Measurements from ENCODE around the gene COL4A5. TPM values are rescaled to one million over a fixed set of nuclear protein-coding genes. Genes with fewer than 3 reads are reported as not detected.

COL4A5 gene
- total RNA-seq, 4 donors from 2014 or later = 32.8 to 60.9 (median 47.3) TPM

DNA sequence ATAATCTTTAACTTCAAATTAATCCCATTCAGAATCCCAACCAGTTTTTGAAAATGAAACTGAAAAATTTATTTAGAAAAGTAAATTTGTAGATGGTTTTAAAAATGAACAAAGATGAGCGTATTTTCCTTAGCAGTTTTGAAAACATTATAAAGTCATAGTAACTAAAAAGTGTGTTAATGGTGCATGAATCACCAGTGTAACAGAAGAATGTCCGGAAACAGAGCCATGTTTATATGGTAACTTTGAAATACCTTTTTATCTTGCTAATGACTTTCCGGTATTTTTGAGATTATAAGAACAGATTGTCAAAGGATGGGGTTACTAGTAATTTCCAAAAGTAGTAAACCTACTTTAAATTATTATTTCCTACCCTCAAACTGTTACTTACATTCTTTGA lies 150.9 kb downstream of the COL4A5 start:
- Histone ChIP-seq H3K4me3 (replicated peaks in 1 of 3) (no peak overlapping the region), H3K4me1 (no peaks in the 10 kb centered on the region), H3K27me3 (peaks cover 5% of the 10 kb centered on the region), H3K36me3 (no peaks in the 10 kb centered on the region), H3K9me3 (no peaks in the 10 kb centered on the region), H3K27ac (no peak overlapping the region)
- intact Hi-C loops (cut with DNase I) = no loop called here
- TF ChIP-seq, protein P1, sequence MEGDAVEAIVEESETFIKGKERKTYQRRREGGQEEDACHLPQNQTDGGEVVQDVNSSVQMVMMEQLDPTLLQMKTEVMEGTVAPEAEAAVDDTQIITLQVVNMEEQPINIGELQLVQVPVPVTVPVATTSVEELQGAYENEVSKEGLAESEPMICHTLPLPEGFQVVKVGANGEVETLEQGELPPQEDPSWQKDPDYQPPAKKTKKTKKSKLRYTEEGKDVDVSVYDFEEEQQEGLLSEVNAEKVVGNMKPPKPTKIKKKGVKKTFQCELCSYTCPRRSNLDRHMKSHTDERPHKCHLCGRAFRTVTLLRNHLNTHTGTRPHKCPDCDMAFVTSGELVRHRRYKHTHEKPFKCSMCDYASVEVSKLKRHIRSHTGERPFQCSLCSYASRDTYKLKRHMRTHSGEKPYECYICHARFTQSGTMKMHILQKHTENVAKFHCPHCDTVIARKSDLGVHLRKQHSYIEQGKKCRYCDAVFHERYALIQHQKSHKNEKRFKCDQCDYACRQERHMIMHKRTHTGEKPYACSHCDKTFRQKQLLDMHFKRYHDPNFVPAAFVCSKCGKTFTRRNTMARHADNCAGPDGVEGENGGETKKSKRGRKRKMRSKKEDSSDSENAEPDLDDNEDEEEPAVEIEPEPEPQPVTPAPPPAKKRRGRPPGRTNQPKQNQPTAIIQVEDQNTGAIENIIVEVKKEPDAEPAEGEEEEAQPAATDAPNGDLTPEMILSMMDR (IDR thresholded peaks at IDR 0.05) = no peak
- no peak for TF ChIP-seq POLR2A (IDR thresholded peaks at IDR 0.05)
- WGBS, 2 donors = 93 to 96% methylated on average over 3 of the region's 3 CpGs
- no peak for DNase-seq

- no peaks in the 10 kb centered on the region for H3K36me3 ChIP-seq
- no peak overlapping the region for H3K4me3 ChIP-seq (replicated peaks in 1 of 3)
- no peak overlapping the region for H3K27ac ChIP-seq
- intact Hi-C loops (cut with DNase I) = no loop called here
- WGBS, 2 donors = 84 to 87% methylated on average over 4 of the region's 4 CpGs
- H3K27me3 ChIP-seq = no peaks in the 10 kb centered on the region
- no peak for DNase-seq
- TF ChIP-seq POLR2A (IDR thresholded peaks at IDR 0.05) = no peak
- TF ChIP-seq, protein P1 (IDR thresholded peaks at IDR 0.05) = no peak
- H3K9me3 ChIP-seq = no peaks in the 10 kb centered on the region
- H3K4me1 ChIP-seq = no peaks in the 10 kb centered on the region
Observed at GRCh38 chrX:108601276-108601675, 161.6 kb downstream of the COL4A5 start.

GRCh38 chrX:108610141-108610540 lies 170.5 kb downstream of the COL4A5 start:
- TF ChIP-seq, protein P1 (IDR thresholded peaks at IDR 0.05) = no peak
- TF ChIP-seq POLR2A (IDR thresholded peaks at IDR 0.05) = no peak
- WGBS, 2 donors = 63% methylated on average over 2 of the region's 2 CpGs
- H3K36me3 ChIP-seq = no peaks in the 10 kb centered on the region
- intact Hi-C loops (cut with DNase I) = no loop called here
- H3K27ac ChIP-seq = no peak overlapping the region
- H3K4me3 ChIP-seq (replicated peaks in 1 of 3) = no peak overlapping the region
- H3K4me1 ChIP-seq = no peaks in the 10 kb centered on the region
- no peaks in the 10 kb centered on the region for H3K9me3 ChIP-seq
- H3K27me3 ChIP-seq = no peaks in the 10 kb centered on the region
- DNase-seq = no peak

- Histone ChIP-seq H3K27me3 (no peaks in the 10 kb centered on the region), H3K27ac (no peak overlapping the region), H3K9me3 (no peaks in the 10 kb centered on the region), H3K36me3 (no peaks in the 10 kb centered on the region), H3K4me1 (no peaks in the 10 kb centered on the region), H3K4me3 (replicated peaks in 1 of 3) (no peak overlapping the region)
- intact Hi-C loops (cut with DNase I) = no loop called here
- TF ChIP-seq, protein P1 (IDR thresholded peaks at IDR 0.05) = no peak
- DNase-seq = no peak
Observed at GRCh38 chrX:108614616-108615015, 175.0 kb downstream of the COL4A5 start.

- no peak for DNase-seq
- TF ChIP-seq, protein P1 (IDR thresholded peaks at IDR 0.05) = no peak
- no peak for TF ChIP-seq POLR2A (IDR thresholded peaks at IDR 0.05)
- H3K27me3 ChIP-seq = no peaks in the 10 kb centered on the region
- no peaks in the 10 kb centered on the region for H3K36me3 ChIP-seq
- no peaks in the 10 kb centered on the region for H3K4me1 ChIP-seq
- intact Hi-C loops (cut with DNase I) = no loop called here
- no peak overlapping the region for H3K4me3 ChIP-seq (replicated peaks in 1 of 3)
- H3K9me3 ChIP-seq = no peaks in the 10 kb centered on the region
- no peak overlapping the region for H3K27ac ChIP-seq
Observed at GRCh38 chrX:108640817-108641216, 201.2 kb downstream of the COL4A5 start.
